OCI-LY1 (cell line): ENCODE results near the gene APOD.

ENCODE experiments used
- EZH2 ChIP-seq: fragments of 200-600 bp; sonication (generic), shearing (Covaris generic); IDR thresholded peaks from 2 replicates; pipeline ENCODE4 v1.8.0; 2017; ENCODE audit warnings: borderline replicate concordance, mixed run types, mild to moderate bottlenecking, antibody characterized with exemption, low read length, moderate library complexity, mixed read lengths
- TF ChIP-seq, protein P1 (sequence below): fragments of 200-600 bp; sonication (generic), shearing (Covaris generic); IDR thresholded peaks from 2 replicates; pipeline ENCODE4 v1.5.1; 2017; ENCODE audit warnings: mild to moderate bottlenecking, antibody characterized with exemption, low read length, moderate library complexity, mixed read lengths

- TF ChIP-seq, protein P1, sequence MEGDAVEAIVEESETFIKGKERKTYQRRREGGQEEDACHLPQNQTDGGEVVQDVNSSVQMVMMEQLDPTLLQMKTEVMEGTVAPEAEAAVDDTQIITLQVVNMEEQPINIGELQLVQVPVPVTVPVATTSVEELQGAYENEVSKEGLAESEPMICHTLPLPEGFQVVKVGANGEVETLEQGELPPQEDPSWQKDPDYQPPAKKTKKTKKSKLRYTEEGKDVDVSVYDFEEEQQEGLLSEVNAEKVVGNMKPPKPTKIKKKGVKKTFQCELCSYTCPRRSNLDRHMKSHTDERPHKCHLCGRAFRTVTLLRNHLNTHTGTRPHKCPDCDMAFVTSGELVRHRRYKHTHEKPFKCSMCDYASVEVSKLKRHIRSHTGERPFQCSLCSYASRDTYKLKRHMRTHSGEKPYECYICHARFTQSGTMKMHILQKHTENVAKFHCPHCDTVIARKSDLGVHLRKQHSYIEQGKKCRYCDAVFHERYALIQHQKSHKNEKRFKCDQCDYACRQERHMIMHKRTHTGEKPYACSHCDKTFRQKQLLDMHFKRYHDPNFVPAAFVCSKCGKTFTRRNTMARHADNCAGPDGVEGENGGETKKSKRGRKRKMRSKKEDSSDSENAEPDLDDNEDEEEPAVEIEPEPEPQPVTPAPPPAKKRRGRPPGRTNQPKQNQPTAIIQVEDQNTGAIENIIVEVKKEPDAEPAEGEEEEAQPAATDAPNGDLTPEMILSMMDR = no peak
- no peak for TF ChIP-seq EZH2
Observed at GRCh38 chr3:195548006-195548405, 35.7 kb downstream of the APOD start.
